Superior temporal gyrus (tissue), 1 donor: ENCODE measurements around the gene FBXO24.
"Not testable (repeated sequence)": the region's sequence is repeated elsewhere in the genome, so short reads cannot be mapped to it uniquely, and the experiment has no call there.

ENCODE experiments used
- DNase-seq: peaks from one replicate; pipeline ENCODE4 v3.0.0-alpha.2; 2016; ENCODE audit errors: extremely low spot score

FBXO24 gene, protein sequence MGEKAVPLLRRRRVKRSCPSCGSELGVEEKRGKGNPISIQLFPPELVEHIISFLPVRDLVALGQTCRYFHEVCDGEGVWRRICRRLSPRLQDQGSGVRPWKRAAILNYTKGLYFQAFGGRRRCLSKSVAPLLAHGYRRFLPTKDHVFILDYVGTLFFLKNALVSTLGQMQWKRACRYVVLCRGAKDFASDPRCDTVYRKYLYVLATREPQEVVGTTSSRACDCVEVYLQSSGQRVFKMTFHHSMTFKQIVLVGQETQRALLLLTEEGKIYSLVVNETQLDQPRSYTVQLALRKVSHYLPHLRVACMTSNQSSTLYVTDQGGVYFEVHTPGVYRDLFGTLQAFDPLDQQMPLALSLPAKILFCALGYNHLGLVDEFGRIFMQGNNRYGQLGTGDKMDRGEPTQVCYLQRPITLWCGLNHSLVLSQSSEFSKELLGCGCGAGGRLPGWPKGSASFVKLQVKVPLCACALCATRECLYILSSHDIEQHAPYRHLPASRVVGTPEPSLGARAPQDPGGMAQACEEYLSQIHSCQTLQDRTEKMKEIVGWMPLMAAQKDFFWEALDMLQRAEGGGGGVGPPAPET

DNA sequence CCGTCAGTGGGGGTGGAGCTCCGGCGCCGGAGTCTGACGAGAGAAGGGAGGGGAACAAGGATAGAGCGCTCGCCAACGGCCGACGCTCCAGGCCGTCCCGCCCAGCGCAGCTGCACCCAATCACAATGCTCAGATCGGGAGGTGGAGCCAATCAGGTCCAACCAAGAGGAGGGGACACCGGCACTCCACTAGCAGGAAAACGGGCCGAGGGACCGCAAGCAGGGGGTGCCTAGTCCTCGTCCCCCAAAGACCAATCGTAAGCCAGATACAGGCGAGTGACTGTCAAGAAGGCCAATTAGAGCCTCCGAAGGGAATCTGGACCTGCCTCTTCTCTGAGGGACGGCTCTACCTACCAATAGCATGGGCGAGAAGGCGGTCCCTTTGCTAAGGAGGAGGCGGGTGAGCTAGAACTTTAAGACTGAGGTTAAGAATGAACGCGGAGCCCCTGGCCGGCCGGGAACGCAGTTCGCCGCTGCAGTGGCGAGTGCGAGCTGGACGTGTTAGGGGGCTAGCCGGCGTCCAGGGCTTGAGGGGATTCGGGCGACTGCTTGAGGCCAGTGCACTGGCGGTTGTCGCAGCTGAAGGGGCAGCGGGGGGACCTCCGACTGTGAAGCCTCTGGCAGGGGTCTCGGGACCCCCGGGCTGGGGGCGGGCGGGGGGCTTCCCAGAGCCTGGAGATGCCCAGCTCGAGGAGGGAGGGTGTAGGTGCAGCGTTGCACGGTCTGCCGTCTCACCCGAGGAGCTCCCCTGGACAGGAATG lies at the start of gene FBXO24:
TSS of gene FBXO24 (plus strand) at position 63 of the 760 bp plus-strand sequence. CDS start at position 361, 298 bp downstream.
- DNase-seq, result peak; percentile 100

DNA sequence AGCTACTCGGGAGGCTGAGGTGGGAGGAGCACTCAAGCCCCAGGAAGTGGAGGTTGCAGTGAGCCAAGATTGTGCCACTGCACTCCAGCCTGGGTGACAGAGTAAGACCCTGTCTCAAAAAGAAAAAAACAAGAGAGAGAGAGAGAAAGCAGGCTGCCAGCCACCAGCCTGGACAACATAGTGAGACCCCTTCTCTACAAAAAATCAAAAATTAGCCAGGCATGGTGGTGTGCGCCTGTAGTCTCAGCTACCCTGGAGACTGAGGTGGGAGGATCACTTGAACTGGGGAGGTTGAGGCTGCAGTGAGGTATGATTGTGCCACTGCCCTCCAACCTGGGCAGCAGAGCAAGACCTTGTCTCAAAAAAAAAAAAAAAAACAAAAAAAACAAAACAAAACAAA lies 49.4 kb upstream of the FBXO24 start:
- DNase-seq, result not testable (repeated sequence)

DNA sequence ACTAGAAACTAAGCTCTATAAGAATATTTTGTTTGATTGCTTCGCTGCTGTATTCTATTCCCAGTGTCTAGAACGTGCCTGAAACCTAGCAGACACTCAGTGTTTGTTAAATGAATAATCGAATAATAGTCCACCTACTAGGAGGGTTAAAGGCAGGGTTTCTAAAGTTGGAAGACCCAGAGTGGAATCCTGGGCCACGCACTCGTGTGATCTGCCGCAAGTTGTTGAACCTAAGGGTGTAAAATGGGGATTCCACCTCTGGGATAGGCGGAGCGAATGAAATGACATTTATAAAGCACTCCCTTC lies 47.8 kb upstream of the FBXO24 start:
- DNase-seq, result no peak

DNA sequence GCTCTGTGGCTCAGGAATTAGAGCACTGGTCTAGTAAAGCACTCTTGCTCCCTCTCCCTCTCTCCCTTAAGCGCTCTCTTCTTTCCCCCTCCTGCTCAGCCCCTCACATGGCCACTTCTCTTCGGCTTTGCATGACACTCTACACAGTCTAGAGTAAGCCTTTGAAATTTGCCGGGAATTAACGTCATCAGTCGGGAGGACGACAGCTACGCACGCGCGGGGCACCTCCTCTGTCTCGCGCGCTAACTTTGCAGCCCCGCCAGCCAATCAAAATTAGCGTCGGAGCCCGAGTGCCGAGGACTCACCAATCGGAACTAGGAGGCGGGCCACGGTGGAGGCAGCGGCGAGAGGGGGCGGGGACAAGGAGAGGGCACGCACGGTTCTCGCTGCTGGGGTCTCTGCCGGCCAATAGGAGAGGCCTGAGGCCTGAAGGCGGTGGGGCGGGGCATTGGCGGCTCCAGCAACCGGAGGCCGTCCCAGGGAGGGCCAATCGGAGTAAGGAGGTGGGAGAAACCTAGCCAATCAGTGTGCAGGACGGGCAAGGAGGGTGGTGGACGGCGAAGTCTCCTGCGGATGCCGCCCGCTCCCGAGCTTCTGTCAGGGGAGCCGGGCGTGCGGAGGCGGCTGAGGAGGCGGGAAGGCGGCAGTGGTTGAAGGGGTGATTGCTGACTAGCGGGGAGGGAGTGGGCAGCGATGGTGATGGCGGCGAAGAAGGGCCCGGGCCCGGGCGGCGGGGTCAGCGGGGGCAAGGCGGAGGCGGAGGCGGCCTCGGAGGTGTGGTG lies 47.3 kb upstream of the FBXO24 start, which contains the start of gene AGFG2:
TSS of gene AGFG2 (plus strand) at position 550 of the 782 bp plus-strand sequence. CDS start at position 694, 144 bp downstream.
- peak; percentile 100 for DNase-seq

DNA sequence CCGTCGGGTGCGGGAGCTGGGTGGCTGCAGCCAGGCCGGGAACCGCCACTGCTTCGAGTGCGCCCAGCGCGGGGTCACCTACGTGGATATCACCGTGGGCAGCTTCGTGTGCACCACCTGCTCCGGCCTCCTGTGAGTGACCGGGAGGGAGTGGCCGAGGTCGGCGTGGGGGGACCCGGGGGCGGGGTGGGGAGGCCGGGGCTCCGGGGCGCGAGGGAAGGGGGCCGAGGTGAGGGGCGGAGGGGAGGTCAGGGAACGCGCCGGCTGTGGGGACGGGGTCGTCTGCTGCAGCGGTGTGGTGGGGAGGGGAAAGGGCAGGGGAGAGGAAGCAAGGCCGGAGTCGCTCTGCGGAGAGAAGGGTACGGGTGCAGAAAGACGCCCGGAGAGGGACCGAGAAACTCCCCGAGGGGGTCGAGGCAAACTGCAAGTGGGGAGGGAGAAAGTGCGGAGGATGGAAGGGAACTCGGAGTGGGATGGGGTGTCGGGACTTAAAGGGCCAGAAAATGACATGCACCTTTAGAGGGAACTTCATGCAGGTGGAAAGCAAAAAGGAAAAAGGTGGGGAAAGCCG lies 46.6 kb upstream of the FBXO24 start:
- DNase-seq, result no peak

DNA sequence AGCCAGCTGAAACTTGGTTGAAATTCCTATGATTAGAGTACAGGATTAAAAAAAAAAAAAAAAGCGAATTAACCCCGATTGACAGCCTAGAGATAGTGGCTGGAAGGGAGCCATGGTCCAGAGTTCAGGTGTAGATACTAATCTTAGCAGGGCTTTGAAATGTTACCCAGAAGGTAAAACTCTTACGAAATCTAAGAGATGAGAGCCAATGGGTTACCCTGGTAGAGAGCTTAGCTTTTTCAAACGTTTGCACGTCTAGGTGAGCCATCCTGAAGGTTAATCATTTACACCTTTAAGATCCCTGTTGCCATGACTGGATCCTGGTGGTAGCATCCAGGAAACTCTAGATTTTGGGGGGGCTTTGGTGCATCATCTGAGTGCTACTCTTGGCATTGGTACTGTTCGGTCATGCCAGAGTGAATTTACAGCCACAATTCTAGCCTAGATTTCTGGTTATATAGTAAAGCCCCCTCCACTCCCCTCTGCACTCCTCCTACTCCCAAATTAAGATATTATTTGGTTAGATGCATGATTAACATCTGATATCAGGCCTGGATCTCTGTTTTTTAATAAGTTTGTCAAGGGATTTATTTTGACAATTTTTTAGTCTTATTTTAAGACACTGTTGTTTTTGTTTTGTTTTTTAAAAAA lies 45.9 kb upstream of the FBXO24 start:
- DNase-seq, result no peak

DNA sequence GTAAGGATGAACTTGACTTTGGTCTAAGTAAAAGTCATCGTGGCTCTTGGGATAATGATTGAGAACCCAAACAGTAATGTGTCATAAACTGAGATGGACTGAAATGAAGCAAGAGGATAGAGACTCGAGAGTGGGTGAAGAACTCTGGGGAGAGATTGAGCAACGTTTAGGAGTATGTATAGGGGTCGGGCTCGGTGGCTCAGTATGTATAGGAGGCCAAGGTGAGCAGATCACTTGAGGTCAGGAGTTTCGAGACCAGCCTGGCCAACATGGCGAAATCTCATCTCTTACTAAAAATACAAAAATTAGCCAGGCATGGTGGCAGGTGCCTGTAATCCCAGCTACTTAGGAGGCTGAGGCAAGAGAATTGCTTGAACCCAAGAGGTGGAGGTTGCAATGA lies 44.8 kb upstream of the FBXO24 start:
- DNase-seq, result not testable (repeated sequence)

DNA sequence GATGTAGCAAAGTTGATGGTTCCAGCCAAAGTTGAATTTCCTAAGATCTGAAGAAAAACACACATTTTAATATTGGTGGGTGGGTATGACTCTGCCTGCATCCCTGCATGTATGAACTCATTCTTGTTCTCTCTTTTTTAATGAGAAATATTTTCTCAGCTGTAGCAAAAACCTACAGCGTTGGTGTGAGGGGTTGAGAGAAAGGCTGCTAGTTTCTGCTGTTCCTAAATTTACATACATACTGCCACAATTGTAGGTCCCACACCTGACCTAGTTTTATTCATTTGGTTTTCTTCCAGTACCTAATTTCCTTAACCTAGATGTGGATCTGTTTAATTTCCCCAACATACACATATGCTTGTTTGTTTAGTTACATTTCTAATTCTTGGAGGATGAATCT lies 42.5 kb upstream of the FBXO24 start:
- peak; percentile 32 for DNase-seq

DNA sequence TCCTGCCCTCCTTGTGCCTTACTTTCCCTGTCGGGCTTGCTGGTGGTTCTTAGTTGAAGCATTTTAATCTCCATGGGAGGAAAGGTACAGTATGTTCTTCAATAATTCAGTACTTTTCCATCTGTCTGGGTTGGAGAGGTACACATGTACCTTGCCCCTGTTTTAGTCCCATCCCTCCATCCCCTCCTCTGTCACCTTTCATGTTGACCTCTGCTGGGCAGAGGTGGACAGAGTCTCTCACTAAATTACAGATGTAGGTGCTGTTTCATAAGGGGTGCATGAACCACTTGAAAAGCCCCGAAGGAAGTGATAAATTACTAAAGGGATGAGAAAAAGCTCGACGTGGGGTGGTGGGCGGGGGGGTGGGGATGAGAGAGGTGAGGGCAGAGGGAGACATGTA lies 41.7 kb upstream of the FBXO24 start:
- no peak for DNase-seq

DNA sequence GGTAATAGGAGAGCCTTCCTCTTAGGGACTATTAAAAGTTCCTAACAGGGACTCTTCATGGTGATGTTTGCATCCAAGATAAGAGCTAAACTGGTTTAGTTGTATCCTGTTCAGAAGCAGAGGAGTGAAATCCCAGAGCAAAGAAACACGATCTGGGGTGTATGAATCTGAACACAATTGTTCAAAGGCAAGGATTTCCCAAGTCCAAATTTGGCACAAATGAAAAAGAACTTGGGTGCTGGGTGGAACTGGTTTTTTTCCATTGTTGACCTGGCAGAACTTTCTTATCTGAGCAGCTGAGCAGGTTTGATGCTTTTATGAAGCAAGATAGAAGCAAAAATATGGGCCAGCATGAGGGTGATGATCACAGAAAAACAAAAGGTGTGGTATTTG lies 41.2 kb upstream of the FBXO24 start:
- peak; percentile 45 for DNase-seq

DNA sequence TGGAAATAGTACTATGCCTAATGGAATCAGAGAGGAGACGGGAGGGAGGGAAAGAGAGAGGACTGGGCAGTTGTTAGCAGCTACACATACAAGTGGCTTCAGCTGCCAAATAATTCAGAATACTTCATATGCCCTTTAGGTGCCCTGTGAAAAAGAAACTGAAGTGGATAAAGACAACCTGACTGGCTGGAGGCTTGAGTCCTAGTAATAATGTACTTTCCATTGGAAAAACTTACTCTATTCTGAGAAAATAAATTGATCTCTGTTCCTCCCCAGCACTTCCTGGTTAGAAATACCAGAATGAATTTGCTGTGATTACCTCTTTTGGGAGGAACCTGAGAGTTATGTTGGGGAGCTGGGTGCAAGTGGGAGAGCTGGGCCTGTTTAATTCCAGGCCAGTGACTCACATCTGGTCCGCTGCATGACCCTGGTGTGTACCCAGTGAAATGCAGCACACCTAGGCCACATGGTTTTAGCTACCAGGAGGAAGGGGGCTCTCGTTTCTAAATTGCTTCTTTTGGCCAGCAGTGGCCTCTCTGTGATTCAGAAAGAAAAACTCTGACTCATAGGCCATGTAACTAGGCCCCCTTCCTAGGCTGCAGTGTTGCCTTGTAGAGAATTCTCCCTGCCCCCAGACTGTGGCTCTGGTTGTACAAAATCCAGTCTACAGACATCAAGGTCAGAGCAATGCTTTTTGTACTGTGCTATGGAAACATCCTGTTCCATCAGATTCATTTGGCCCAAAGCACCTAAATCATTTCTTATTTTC lies 40.6 kb upstream of the FBXO24 start:
- peak; percentile 52 for DNase-seq

DNA sequence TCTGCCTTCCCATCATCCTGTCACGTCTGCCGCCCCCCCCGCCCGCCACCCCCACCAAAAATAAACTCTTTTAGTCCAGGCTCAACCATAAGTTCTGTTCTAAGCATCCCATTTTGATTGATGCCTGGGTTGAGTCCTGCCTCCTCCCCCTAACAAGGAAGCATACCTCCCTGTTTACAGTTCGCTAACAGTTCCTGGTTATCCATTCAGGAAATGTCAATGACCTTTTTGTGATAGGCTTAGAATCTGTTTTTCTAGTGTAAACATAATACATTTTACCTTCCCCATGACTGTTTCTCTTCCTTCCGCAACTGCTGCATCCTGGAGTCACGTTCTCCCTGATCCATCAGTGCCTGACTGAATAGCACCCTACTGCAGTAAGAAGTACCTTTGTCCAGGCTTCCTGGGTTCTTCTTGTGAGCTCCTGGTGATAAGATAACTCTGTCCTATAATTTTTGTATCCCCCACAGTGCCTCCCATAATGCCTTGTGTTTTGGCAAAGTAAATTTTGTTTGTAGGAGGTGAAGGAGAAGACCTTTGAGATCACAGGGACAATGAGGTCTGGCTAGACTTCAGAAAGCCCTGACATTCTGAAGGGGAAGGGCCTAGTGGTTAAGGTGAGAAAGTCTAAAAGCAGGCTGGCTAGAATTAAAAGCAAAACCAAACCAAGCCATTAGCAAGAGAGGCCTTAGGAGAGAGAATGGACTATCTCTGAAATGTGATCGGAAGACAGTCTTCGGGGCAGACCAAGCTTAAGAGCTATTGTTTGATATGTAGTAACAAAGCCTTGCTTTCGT lies 39.8 kb upstream of the FBXO24 start:
- no peak for DNase-seq

DNA sequence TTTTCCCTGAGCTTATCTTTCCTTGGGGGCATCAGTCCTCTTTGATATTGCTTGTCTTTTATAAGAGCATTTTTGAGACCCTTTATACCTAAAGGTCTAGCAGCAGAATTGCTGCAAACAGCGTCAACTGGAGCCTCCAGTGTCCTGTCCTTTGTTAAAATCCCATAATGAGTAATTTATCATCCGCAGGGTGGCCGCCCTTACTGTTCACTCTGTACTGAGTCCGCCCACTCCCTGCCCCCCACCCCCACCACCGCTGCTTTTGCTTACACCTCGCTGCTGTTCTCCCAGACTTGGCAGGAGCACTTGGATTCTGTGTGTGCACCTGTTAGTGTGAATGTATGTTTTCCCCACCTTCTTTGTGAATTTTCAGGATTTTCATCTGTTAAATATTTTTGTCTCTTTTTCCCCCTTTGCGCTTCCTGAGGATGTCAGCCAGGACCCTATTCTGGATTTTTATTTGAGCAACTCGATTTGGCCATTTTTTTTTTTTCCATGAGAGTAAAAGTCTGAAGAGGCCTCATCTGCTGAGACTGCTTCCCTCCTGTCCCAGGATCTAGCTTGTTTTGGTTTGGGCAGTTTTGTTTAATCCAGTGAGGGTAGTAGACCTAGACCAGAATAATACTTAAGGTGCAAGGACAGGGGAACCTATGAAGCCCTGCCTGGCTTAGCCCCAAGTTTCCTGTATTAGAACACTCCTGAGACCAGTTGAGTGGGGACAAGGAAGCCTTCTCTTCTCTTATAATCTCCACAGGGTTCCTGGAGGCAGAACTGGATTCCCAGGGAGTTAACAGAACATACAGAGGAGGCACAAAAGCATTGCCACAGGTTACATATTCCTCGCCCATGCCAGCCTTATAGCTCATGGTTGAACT lies 39.0 kb upstream of the FBXO24 start:
- no peak for DNase-seq

DNA sequence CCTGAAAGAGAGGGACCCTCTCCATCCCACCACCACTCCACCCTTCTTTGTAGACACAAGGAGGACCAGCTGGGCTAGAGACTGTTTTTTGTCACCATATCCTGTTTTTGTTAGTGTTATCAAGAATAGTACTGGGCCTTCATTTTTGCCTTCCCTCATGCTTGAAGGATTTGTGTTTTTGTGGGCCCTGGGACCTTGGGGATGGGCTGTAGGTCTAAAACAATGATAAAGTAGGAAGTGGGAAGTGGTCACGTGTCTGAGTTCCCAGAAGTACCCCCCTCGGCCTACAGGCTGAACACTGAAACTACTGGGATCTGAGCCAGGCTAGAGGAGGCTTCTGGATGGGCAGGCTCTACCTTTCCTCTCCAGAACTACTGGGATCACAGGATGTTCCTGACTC lies 38.3 kb upstream of the FBXO24 start:
- no peak for DNase-seq

DNA sequence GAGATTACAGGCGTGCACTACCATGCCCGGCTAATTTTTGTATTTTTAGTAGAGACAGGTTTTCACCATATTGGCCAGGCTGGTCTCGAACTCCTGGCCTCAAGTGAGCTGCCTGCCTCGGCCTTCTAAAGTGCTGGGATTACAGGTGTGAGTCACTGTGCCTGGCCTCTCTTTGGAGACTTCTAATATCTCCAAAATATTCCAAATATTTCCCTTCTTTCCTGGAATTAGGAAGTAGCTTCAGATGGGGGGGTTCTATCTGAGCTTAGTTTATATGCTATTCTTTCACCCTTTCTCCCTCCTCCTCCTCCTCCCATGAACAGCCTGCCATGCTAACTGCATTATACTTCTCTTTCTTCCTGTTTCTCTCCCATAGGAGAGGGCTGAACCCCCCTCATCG lies 37.7 kb upstream of the FBXO24 start:
- DNase-seq, result not testable (repeated sequence)

DNA sequence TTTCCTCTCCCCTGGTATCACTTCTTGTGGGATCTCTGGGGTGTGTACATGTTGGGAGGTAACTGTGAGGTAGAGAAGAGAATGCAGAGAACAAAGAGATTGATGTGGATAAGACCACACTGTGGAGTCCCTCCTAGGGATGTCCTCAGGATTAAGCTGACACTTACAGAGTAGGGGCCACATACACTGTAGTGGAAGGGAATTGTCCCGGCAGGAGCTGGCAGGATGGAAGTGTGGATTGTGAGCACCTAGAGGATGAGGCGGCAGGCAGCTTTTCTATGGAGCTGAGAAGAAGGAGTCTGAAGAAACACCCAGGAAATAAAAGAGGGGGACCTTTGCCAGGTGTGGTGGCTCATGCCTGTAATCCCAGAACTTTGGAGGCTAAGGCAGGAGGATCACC lies 33.6 kb upstream of the FBXO24 start:
- no peak for DNase-seq

DNA sequence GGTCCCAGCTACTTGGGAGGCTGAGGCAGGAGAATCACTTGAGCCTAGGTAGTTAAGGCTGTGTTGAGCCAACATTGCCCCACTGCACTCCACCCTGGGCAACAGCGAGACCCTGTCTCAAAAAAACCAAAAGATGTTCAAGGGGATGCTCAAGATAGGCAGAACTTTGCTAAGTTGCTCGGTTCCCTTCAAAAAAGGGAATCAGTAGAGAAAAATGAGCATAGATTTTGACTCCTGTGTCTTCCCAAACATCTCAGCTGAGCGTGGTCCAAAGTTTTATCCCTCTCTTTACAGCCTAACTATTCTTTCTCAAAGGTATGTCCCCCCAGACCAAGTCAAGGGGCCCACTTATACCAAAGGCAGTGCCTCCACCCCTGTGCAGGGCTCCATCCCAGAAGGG lies 33.1 kb upstream of the FBXO24 start:
- DNase-seq, result no peak

DNA sequence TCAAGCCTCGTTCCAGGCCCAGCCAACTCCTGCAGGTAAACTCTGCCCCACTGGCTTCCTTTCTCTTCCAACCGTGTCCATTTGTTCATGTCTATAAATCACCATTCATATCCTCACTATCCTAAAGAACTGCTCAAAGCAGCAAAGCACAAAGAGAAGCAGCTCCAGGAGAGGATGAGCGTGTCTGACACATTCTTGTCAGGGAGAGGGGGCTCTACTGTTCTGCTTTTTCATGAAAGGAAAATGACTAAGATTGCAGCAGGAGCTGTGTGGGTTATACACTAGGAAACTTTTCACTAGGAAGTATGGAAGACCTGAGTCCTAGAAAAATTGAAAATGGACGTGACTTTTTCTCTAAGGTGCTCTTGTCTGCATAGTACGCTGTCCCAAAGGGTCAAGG lies 30.4 kb upstream of the FBXO24 start:
- no peak for DNase-seq

DNA sequence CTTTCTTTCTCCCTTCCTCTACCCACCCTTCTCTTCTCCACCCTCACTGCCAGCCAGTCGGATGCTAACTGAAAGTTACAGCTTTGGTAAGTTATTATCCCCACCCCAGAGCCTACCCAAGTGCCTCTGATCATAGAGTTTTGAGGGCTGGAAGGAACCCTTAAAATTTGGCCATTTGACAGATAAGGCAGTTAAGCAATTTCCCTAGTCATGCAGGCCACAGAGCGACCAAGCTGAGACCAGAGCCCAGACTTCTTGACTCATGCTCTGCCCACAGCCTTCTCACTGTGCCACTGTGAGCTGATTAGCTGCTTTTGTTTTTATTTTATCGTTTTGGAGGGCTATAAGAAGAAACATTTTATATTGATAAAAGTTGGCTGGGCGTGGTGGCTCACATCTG lies 29.6 kb upstream of the FBXO24 start:
- DNase-seq, result no peak
